ENCODE measurements around the gene AP3B2.

DNA sequence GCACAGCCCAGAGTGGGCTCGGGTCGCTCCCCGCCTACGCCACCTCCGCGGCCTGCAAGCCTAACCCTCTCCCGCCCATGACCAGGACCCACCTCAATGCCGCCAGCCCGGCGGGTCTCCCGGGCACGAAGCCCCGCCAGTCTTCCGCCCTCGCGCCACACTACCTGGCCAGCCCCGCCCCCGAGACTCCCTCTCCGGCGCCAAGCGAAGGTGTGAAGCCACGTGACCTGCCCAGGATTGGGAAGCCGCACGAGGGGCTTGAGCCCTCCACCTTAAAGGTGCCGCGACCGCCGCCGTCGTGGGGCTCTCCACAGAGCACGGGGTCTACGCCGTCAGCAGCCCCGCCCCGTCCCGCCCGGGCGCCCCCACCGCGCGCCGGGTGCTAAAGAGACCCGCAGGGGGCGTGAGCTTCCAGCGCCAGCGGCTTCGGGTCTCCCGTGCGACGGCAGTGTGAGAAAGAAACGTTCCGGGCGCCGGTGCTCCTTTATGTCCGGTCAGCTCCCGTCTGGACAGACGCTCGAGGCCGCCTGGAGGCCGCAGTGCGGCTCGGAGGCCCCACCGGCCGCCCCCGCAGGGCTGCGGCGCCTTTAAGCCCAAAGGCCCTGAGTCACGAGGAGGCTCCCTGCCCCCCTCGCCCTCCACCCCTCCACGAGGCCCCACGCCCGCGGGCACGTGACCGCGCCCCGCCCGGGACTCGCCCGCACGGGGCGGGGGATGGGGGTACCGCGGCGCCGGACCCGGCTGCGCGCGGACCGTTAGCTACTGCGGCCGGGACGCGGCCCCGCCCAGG, 62.4 kb downstream of the AP3B2 start, which contains the start of gene CPEB1:
- no peak for TF ChIP-seq ZNF8 (CRISPR knock-in tag; IDR thresholded peaks at IDR 0.05)
- TF ChIP-seq, protein P1, sequence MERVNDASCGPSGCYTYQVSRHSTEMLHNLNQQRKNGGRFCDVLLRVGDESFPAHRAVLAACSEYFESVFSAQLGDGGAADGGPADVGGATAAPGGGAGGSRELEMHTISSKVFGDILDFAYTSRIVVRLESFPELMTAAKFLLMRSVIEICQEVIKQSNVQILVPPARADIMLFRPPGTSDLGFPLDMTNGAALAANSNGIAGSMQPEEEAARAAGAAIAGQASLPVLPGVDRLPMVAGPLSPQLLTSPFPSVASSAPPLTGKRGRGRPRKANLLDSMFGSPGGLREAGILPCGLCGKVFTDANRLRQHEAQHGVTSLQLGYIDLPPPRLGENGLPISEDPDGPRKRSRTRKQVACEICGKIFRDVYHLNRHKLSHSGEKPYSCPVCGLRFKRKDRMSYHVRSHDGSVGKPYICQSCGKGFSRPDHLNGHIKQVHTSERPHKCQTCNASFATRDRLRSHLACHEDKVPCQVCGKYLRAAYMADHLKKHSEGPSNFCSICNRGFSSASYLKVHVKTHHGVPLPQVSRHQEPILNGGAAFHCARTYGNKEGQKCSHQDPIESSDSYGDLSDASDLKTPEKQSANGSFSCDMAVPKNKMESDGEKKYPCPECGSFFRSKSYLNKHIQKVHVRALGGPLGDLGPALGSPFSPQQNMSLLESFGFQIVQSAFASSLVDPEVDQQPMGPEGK (CRISPR knock-in tag; IDR thresholded peaks at IDR 0.05; ENCODE audit: borderline replicate concordance), result no peak
- no peak for TF ChIP-seq ZFP30 (CRISPR knock-in tag; IDR thresholded peaks at IDR 0.05)
- peak; percentile 85; the same call in 1 of the 2 replicates for TF ChIP-seq ARNTL (CRISPR knock-in tag; IDR thresholded peaks at IDR 0.05; ENCODE audit: borderline replicate concordance, low read depth)
- TF ChIP-seq, protein P2, sequence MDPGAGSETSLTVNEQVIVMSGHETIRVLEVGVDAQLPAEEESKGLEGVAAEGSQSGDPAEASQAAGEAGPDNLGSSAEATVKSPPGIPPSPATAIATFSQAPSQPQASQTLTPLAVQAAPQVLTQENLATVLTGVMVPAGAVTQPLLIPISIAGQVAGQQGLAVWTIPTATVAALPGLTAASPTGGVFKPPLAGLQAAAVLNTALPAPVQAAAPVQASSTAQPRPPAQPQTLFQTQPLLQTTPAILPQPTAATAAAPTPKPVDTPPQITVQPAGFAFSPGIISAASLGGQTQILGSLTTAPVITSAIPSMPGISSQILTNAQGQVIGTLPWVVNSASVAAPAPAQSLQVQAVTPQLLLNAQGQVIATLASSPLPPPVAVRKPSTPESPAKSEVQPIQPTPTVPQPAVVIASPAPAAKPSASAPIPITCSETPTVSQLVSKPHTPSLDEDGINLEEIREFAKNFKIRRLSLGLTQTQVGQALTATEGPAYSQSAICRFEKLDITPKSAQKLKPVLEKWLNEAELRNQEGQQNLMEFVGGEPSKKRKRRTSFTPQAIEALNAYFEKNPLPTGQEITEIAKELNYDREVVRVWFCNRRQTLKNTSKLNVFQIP (CRISPR knock-in tag; IDR thresholded peaks at IDR 0.05; ENCODE audit: borderline replicate concordance, low read depth), result no peak
- TF ChIP-seq PPARA (CRISPR knock-in tag; IDR thresholded peaks at IDR 0.05; ENCODE audit: borderline replicate concordance), result no peak
- TF ChIP-seq ZC3H10 (CRISPR knock-in tag; IDR thresholded peaks at IDR 0.05), result no peak
- no peak for TF ChIP-seq GLIS3 (CRISPR knock-in tag; IDR thresholded peaks at IDR 0.05)
- TF ChIP-seq CSDC2 (CRISPR knock-in tag; IDR thresholded peaks at IDR 0.05), result no peak
- TF ChIP-seq TSHZ2 (CRISPR knock-in tag; IDR thresholded peaks at IDR 0.05), result no peak
- TF ChIP-seq, protein P3, sequence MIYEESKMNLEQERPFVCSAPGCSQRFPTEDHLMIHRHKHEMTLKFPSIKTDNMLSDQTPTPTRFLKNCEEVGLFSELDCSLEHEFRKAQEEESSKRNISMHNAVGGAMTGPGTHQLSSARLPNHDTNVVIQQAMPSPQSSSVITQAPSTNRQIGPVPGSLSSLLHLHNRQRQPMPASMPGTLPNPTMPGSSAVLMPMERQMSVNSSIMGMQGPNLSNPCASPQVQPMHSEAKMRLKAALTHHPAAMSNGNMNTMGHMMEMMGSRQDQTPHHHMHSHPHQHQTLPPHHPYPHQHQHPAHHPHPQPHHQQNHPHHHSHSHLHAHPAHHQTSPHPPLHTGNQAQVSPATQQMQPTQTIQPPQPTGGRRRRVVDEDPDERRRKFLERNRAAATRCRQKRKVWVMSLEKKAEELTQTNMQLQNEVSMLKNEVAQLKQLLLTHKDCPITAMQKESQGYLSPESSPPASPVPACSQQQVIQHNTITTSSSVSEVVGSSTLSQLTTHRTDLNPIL (CRISPR knock-in tag; IDR thresholded peaks at IDR 0.05; ENCODE audit: low read depth), result no peak

Measured in SK-N-SH treated with all-trans-retinoic acid at 6 μM for 48 hours (cell line).